Body of pancreas (tissue), 4 donors: ENCODE results near the gene ZNF653. TPM values are rescaled to one million over a fixed set of nuclear protein-coding genes. Genes with fewer than 3 reads are reported as not detected.

Experiments
- ATAC-seq: fragments of 150-250 bp; one replicate; pipeline ENCODE4 v1.9.1; 2016
- DNase-seq, 4 donors: peaks; one replicate each; pipeline ENCODE4 v3.0.0-alpha.2; 2019
- H3K27ac ChIP-seq, 4 donors: fragments of 200-600 bp; sonication (generic); 1 replicate in 3 of 4; 2 replicates in 1 of 4; pipeline versions ENCODE4 v1.5.1 to v1.6.1; 2016 to 2019; ENCODE audit warnings: mild to moderate bottlenecking in 1 of 4, mixed read lengths in 1 of 4, moderate library complexity in 1 of 4
- H3K27me3 ChIP-seq, 2 donors: fragments of 200-600 bp; sonication (generic); one replicate each; pipeline ENCODE4 v1.6.0; 2016; ENCODE audit warnings: mild to moderate bottlenecking in 1 of 2
- H3K36me3 ChIP-seq, 2 donors: fragments of 200-600 bp; sonication (generic); replicated peaks in 1 of 2; 2 replicates each; pipeline ENCODE4 v1.5.1; 2016; ENCODE audit warnings: low read depth in 2 of 2; ENCODE audit not compliant: insufficient read depth in 1 of 2
- H3K4me1 ChIP-seq: fragments of 200-600 bp; sonication (generic); one replicate; pipeline ENCODE4 v1.6.0; 2016
- H3K4me3 ChIP-seq, 2 donors: fragments of 200-600 bp; sonication (generic); 1 replicate in 1 of 2; 2 replicates in 1 of 2; pipeline ENCODE4 v1.5.1; 2016 to 2019
- H3K9me3 ChIP-seq, 3 donors: fragments of 200-600 bp; sonication (generic); 1 replicate in 2 of 3; 2 replicates in 1 of 3; pipeline ENCODE4 v1.5.1; 2016
- POLR2A ChIP-seq, 3 donors: fragments of 450-650 bp; IDR thresholded peaks; one replicate each; pipeline ENCODE4 v1.6.1; 2016; ENCODE audit warnings: antibody characterized with exemption in 3 of 3, mild to moderate bottlenecking in 2 of 3
- WGBS, 2 donors: methylation state at CpG; one replicate each; pipeline ENCODE4 v1.1.5; 2017; 5-methylcytosine and 5-hydroxymethylcytosine counted together
- intact Hi-C: fragments of 100-400 bp; cut with DNase I; formaldehyde crosslinking; loops from one replicate; pipeline ENCODE4 v1.15.1; 2023
- total RNA-seq, 2 donors: library from RNA; depleted of rRNA; stranded (reverse); fragments of >200 nt; gene quantifications; one replicate each; pipeline ENCODE4 v1.1.0, GENCODE V29; 2016
- TF ChIP-seq, protein P1 (sequence below), 7 experiments: fragments of 450-650 bp in 4 of 7; fragments of 200-600 bp in 3 of 7; sonication (generic) in 3 of 7; IDR thresholded peaks; one replicate each; pipeline ENCODE4 v1.5.1; 2016 to 2019; ENCODE audit warnings: antibody characterized with exemption in 7 of 7

ZNF653 gene
- total RNA-seq, 2 donors from 2014 or later: 9.6 to 22.1 TPM

DNA sequence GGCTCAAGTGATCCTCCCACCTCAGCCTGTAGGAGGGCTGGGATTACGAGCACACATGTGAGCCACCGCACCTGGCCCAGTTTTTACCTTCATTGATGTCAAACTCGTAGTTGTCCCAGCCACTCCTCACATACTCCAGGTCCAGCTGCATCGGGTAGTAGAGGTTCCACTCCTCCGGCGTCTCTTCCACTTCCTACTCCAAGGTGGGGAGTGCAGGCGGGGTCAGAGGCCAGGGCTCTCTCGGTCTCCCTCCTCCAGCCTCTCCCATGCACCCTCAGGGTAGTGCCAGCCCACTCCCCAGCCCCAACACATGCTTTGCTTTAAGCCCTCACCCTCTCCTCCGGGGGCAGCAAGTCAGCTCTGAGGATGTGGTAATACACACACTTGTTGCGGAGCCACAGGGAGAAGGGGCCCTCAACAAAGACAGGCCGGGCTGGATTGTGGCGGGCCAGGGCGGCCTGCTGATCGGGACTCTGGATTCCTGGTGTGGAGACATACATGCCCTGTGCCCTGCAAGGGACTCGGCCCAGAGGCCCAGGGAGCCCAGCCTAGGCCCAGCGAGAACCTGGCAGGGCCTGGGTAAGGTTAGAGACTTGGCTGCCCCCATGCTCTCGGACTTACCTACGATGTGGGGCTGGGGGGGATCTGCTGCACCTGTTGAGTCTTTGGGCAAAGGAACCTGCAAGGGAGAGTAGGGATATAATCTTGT, 1.9 kb upstream of the ZNF653 start:
- TF ChIP-seq, protein P1, sequence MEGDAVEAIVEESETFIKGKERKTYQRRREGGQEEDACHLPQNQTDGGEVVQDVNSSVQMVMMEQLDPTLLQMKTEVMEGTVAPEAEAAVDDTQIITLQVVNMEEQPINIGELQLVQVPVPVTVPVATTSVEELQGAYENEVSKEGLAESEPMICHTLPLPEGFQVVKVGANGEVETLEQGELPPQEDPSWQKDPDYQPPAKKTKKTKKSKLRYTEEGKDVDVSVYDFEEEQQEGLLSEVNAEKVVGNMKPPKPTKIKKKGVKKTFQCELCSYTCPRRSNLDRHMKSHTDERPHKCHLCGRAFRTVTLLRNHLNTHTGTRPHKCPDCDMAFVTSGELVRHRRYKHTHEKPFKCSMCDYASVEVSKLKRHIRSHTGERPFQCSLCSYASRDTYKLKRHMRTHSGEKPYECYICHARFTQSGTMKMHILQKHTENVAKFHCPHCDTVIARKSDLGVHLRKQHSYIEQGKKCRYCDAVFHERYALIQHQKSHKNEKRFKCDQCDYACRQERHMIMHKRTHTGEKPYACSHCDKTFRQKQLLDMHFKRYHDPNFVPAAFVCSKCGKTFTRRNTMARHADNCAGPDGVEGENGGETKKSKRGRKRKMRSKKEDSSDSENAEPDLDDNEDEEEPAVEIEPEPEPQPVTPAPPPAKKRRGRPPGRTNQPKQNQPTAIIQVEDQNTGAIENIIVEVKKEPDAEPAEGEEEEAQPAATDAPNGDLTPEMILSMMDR (IDR thresholded peaks at IDR 0.05): no peak
- no peak for TF ChIP-seq POLR2A (IDR thresholded peaks at IDR 0.05)
- Histone ChIP-seq H3K27ac (no peak overlapping the region), H3K27me3 (no peaks in the 10 kb centered on the region), H3K36me3 (peaks cover 0 to 3% of the 10 kb centered on the region in 2 donors), H3K4me3 (no peak overlapping the region), H3K4me1 (peaks cover 13% of the 10 kb centered on the region), H3K9me3 (no peaks in the 10 kb centered on the region)
- WGBS, 2 donors: 80 to 81% methylated on average over 8 to 17 of the region's 18 CpGs
- intact Hi-C loops: no loop called here
- DNase-seq (no peak), ATAC-seq (no peak)

- no peak for DNase-seq
These were observed 1.3 kb upstream of the ZNF653 start for GRCh38 chr19:11506967-11507366.

DNA sequence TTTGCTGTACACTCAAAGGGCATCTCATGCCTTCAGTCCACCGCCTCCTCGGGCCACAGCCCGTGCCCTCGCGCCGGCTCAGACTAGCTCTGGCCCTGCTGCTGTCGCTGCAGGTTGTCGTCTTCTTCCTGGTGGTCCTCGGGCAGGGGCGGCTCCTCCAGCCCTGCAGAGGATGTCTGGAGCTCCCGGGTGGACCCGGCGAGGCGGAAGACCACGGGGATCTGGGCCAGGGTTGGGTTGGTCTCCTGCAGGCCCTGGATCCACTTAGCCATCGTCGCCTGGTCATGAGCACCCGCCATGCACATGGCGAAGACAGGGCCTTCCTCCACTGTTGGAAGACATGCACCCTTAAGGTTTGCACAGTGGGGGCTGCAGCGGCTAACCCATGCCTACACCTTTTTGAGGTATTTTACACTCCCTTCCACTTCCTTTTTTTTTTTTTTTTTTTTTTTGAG, 489 bp upstream of the ZNF653 start:
- TF ChIP-seq, protein P1 (IDR thresholded peaks at IDR 0.05): no peak
- TF ChIP-seq POLR2A (IDR thresholded peaks at IDR 0.05): no peak
- Histone ChIP-seq H3K9me3 (no peaks in the 10 kb centered on the region), H3K4me1 (peaks cover 13% of the 10 kb centered on the region), H3K27me3 (no peaks in the 10 kb centered on the region), H3K27ac (peak overlapping the region in 3 of 4 donors; percentile 87 to 99 (median 97)), H3K4me3 (peak overlapping the region; percentile 85 to 91), H3K36me3 (peaks cover 0 to 2% of the 10 kb centered on the region in 2 donors)
- WGBS, 2 donors: 20 to 70% methylated on average over 4 to 20 of the region's 20 CpGs
- DNase-seq: no peak
- intact Hi-C loops: no loop called here
- ATAC-seq: peak; percentile 26

More at GRCh38 chr19:11506967-11507366, 1.3 kb upstream of the ZNF653 start:
- no peak for ATAC-seq
- intact Hi-C loops: no loop called here
- Histone ChIP-seq H3K27me3 (no peaks in the 10 kb centered on the region), H3K4me1 (peaks cover 13% of the 10 kb centered on the region), H3K27ac (no peak overlapping the region), H3K9me3 (no peaks in the 10 kb centered on the region), H3K4me3 (no peak overlapping the region), H3K36me3 (peaks cover 0 to 3% of the 10 kb centered on the region in 2 donors)
- 93% methylated on average over 3 to 6 of the region's 6 CpGs for WGBS, 2 donors
- TF ChIP-seq, protein P1 (IDR thresholded peaks at IDR 0.05): no peak

DNA sequence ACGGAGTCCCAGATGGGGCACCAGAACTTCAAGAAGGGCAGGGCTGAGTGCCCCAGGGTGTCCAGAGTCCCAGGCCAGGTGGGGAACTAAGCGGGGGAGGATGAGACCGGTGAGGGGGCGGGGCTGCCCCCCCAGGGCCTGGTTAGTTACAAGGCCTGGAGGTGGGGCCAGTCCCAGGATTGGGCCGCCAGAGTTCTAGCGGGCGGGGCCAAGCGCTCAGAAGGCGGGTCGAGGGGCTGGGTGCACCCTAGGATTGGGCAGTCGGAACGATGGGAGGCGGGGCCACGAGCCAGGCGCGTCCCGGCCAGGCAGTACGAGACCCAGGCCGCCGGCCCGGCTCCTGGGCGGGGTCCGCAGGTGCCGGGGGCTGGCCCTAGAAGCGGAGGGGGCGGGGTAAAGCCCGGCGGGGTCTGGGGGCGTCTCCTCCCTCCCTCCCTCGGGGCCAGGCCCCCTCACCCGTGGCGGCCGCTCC, 571 bp downstream of the ZNF653 start:
- H3K27ac ChIP-seq: peak overlapping the region; percentile 80 to 99 (median 92)
- DNase-seq (peak; percentile 98 to 99 (median 98)), ATAC-seq (peak; percentile 95)
- H3K9me3 ChIP-seq: no peaks in the 10 kb centered on the region
- H3K27me3 ChIP-seq: no peaks in the 10 kb centered on the region
- TF ChIP-seq, protein P1 (IDR thresholded peaks at IDR 0.05): no peak
- 1 to 7% methylated on average over 2 to 15 of the region's 33 CpGs for WGBS, 2 donors
- intact Hi-C loops: no loop called here
- H3K4me1 ChIP-seq: peaks cover 13% of the 10 kb centered on the region
- no peaks in the 10 kb centered on the region for H3K36me3 ChIP-seq
- H3K4me3 ChIP-seq: peak overlapping the region; percentile 85 to 91
